A673 (cell line): ENCODE measurements around the gene ZNF808. TPM values are rescaled to one million over a fixed set of nuclear protein-coding genes. Genes with fewer than 3 reads are reported as not detected.
"Not testable (repeated sequence)": the region's sequence is repeated elsewhere in the genome, so short reads cannot be mapped to it uniquely, and the experiment has no call there.

Experiments used
- BruUV-seq: library from RNA; stranded (reverse); fragments of 400-500 nt; replicated peaks from 2 replicates; lab custom pipeline; 2021; lab: Mats Ljungman, UMichigan
- CTCF ChIA-PET: fragments of 300-600 bp; sonication (Branson Sonifier 250); formaldehyde crosslinking; loops from one replicate; lab custom pipeline; 2022; ENCODE audit warnings: antibody characterized with exemption; lab: Charles Lee
- POLR2A ChIA-PET: fragments of 300-600 bp; sonication (Branson Sonifier 250); formaldehyde crosslinking; loops from one replicate; lab custom pipeline; 2022; ENCODE audit warnings: antibody characterized with exemption; ENCODE audit not compliant: low non-redundant PET; lab: Charles Lee
- DNase-seq: peaks from one replicate; pipeline ENCODE4 v3.0.0-alpha.2; 2015; ENCODE audit warnings: low spot score
- H3K27ac ChIP-seq: fragments of 200-600 bp; sonication (generic); 2 replicates; pipeline ENCODE4 v1.5.1; 2016; ENCODE audit warnings: mixed run types, low read depth, mild to moderate bottlenecking, mixed read lengths, antibody characterized with exemption, low read length; ENCODE audit not compliant: poor library complexity, severe bottlenecking
- H3K27me3 ChIP-seq: fragments of 200-600 bp; sonication (generic); replicated peaks from 2 replicates; pipeline ENCODE4 v1.6.1; 2017; ENCODE audit warnings: mixed run types, low read depth, mild to moderate bottlenecking, mixed read lengths, antibody characterized with exemption, low read length; ENCODE audit not compliant: insufficient read depth, poor library complexity
- H3K36me3 ChIP-seq: fragments of 200-600 bp; sonication (generic); 2 replicates; pipeline ENCODE4 v1.6.1; 2016; ENCODE audit warnings: mixed run types, mild to moderate bottlenecking, mixed read lengths, antibody characterized with exemption, low read length; ENCODE audit not compliant: insufficient read depth, poor library complexity, severe bottlenecking
- H3K4me1 ChIP-seq: fragments of 200-600 bp; sonication (generic); 2 replicates; pipeline ENCODE4 v1.6.1; 2017; ENCODE audit warnings: mixed run types, mild to moderate bottlenecking, mixed read lengths, antibody characterized with exemption, low read length; ENCODE audit not compliant: insufficient read depth, poor library complexity, severe bottlenecking
- H3K4me3 ChIP-seq: fragments of 200-600 bp; sonication (generic); 2 replicates; pipeline ENCODE4 v1.5.1; 2016; ENCODE audit warnings: low read depth, mixed run types, mild to moderate bottlenecking, mixed read lengths, low read length; ENCODE audit not compliant: poor library complexity, severe bottlenecking
- H3K9me3 ChIP-seq: fragments of 200-600 bp; sonication (generic); 2 replicates; pipeline ENCODE4 v1.6.1; 2016; ENCODE audit warnings: mixed run types, low read depth, mild to moderate bottlenecking, mixed read lengths, antibody characterized with exemption, low read length; ENCODE audit not compliant: poor library complexity, severe bottlenecking
- EZH2 ChIP-seq: fragments of 200-600 bp; sonication (generic); IDR thresholded peaks from 2 replicates; pipeline ENCODE4 v1.6.1; 2017; ENCODE audit warnings: borderline replicate concordance, low read depth, mild to moderate bottlenecking, mixed read lengths, antibody characterized with exemption, low read length; ENCODE audit not compliant: poor library complexity, severe bottlenecking
- intact Hi-C: fragments of 100-400 bp; cut with micrococcal nuclease; formaldehyde crosslinking; loops from one replicate; pipeline ENCODE4 v1.10.0; 2022; ENCODE audit not compliant: unreplicated experiment
- total RNA-seq: library from RNA; stranded (reverse); gene quantifications from 2 replicates; pipeline ENCODE4 v1.2.3, GENCODE V29; 2021
- TF ChIP-seq, protein P1 (sequence below): fragments of 300-800, 200-600 bp; sonication (generic); conservative IDR thresholded peaks from 2 replicates; pipeline ENCODE4 v1.5.1; 2017; ENCODE audit warnings: low read depth, mild to moderate bottlenecking, antibody characterized with exemption, low read length, moderate library complexity, mixed read lengths

Gene ZNF808
- total RNA-seq, 1 experiment from 2014 or later = 19.1 TPM

DNA sequence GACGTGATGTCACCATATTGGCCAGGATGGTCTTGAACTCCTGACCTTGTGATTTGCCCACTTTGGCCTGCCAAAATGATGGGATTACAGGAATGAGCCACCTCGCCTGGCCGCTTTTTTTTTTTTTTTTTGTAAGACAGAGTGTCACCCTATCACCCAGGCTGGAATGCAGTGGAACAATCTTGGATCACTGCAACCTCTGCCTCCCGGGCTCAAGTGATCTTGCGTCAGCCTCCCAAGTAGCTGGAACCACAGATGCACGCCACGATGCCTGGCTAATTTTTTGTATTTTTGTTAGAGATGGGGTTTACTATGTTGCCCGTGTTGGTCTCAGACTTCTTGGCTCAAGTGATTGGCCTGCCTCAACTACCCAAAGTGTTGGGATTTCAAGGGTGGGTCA, 28.9 kb upstream of the ZNF808 start:
- TF ChIP-seq EZH2 = no peak
- TF ChIP-seq, protein P1, sequence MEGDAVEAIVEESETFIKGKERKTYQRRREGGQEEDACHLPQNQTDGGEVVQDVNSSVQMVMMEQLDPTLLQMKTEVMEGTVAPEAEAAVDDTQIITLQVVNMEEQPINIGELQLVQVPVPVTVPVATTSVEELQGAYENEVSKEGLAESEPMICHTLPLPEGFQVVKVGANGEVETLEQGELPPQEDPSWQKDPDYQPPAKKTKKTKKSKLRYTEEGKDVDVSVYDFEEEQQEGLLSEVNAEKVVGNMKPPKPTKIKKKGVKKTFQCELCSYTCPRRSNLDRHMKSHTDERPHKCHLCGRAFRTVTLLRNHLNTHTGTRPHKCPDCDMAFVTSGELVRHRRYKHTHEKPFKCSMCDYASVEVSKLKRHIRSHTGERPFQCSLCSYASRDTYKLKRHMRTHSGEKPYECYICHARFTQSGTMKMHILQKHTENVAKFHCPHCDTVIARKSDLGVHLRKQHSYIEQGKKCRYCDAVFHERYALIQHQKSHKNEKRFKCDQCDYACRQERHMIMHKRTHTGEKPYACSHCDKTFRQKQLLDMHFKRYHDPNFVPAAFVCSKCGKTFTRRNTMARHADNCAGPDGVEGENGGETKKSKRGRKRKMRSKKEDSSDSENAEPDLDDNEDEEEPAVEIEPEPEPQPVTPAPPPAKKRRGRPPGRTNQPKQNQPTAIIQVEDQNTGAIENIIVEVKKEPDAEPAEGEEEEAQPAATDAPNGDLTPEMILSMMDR = no peak
- intact Hi-C loops = no loop called here
- H3K36me3 ChIP-seq = no peaks in the 10 kb centered on the region
- BruUV-seq = no TSS peak
- peaks cover 7% of the 10 kb centered on the region for H3K9me3 ChIP-seq
- ChIA-PET POLR2A (no interaction called here), CTCF (no interaction called here)
- H3K4me1 ChIP-seq = no peaks in the 10 kb centered on the region
- no peak for DNase-seq
- no peak overlapping the region for H3K27ac ChIP-seq
- H3K27me3 ChIP-seq = no peaks in the 10 kb centered on the region
- no peak overlapping the region for H3K4me3 ChIP-seq

DNA sequence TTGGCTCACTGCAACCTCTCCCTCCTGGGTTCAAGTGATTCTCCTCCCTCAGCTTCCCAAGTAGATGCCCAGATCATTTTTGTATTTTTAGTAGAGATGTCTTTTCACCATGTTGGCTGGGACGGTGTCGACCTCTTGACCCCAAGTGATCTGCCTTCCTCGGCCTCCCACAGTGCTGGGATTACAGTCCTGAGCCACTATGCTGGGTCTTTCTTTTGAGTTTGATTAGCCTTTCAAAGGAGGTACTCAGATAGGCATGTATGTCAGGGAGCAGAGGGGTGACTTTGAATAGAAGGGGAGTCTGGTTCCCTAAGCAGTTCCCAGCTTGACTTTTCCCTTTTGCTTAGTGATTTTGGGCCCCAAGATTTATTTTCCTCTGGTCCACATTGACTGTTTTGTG, 27.0 kb upstream of the ZNF808 start:
- intact Hi-C loops, BruUV-seq, H3K4me1 ChIP-seq, DNase-seq, H3K27ac ChIP-seq, CTCF ChIA-PET, H3K4me3 ChIP-seq, H3K9me3 ChIP-seq, H3K36me3 ChIP-seq, H3K27me3 ChIP-seq, POLR2A ChIA-PET: not testable (repeated sequence)

DNA sequence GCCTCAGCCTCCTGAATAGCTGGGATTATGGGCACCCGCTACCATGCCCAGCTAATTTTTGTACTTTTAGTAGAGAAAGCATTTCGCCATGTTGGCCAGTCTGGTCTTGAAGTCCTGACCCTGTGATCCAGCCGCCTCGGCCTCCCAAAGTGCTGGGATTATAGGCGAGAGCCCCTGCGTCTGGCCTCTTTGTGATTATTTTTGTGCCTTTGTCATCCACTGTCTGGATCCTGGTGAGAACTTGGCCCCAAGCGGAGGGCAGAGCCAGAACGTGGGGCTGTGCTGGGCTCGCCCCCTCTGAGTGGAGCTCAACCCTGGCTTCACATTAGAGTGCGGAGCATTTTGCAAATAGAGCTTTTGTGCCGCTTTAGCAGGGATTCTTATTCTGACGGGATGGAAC, 26.5 kb upstream of the ZNF808 start:
- intact Hi-C loops, H3K4me3 ChIP-seq, H3K4me1 ChIP-seq, H3K27me3 ChIP-seq, H3K27ac ChIP-seq, CTCF ChIA-PET, H3K9me3 ChIP-seq, DNase-seq, H3K36me3 ChIP-seq, BruUV-seq, POLR2A ChIA-PET: not testable (repeated sequence)

DNA sequence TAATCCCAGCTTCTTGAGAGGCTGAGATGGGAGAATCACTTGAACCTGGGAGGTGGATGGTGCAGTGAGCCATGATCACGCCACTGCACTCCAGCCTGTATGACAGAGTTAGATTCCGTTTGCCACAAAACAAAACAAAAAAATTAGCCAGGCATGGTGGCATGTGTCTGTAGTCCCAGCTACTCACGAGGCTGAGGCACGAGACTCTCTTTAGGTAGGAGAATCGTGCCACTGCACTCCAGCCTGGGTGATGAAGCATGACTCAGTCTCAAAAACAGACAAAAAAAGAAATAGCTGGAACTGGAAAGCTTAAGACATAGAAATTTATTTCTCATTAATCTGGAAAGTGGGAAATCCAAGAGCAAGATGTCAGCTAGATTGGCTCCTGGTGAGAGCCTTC, 20.2 kb upstream of the ZNF808 start:
- intact Hi-C loops = no loop called here
- Histone ChIP-seq H3K27me3 (no peaks in the 10 kb centered on the region), H3K4me3 (no peak overlapping the region), H3K4me1 (no peaks in the 10 kb centered on the region), H3K9me3 (no peaks in the 10 kb centered on the region), H3K36me3 (no peaks in the 10 kb centered on the region), H3K27ac (no peak overlapping the region)
- ChIA-PET CTCF (no interaction called here), POLR2A (no interaction called here)
- no peak for DNase-seq
- TF ChIP-seq, protein P1 = no peak
- TF ChIP-seq EZH2 = no peak
- BruUV-seq = no TSS peak
